ENCODE data around the gene GRID1.
A peak's percentile ranks its signal among the peaks of the same experiment; 100 is the strongest.
"Not testable (repeated sequence)": the region's sequence is repeated elsewhere in the genome, so short reads cannot be mapped to it uniquely, and the experiment has no call there.

Gene GRID1

DNA sequence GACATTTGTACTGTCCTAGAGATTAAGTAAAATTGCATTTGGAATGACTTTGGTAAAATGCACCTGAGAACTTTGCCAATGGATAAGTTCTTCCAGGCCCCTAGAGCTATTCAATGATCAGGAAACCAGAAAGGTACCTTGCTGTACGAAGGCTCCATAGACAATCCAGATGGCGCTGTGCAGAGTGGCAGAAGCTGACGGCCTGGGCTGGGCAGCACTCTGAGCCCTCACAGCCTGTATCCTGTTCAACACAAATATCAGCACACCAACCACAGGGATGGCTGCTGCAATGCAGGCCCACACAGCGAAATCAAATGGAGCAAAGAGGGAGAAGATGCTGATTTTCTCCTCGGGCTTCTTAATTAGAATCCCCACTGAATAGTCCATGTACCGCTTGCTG is 642.4 kb downstream of the GRID1 start:
- TF ChIP-seq, protein P1, sequence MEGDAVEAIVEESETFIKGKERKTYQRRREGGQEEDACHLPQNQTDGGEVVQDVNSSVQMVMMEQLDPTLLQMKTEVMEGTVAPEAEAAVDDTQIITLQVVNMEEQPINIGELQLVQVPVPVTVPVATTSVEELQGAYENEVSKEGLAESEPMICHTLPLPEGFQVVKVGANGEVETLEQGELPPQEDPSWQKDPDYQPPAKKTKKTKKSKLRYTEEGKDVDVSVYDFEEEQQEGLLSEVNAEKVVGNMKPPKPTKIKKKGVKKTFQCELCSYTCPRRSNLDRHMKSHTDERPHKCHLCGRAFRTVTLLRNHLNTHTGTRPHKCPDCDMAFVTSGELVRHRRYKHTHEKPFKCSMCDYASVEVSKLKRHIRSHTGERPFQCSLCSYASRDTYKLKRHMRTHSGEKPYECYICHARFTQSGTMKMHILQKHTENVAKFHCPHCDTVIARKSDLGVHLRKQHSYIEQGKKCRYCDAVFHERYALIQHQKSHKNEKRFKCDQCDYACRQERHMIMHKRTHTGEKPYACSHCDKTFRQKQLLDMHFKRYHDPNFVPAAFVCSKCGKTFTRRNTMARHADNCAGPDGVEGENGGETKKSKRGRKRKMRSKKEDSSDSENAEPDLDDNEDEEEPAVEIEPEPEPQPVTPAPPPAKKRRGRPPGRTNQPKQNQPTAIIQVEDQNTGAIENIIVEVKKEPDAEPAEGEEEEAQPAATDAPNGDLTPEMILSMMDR (IDR thresholded peaks at IDR 0.05; ENCODE audit: insufficient read depth, low read depth, low read length, missing control alignments) = no peak
- H3K4me3 ChIP-seq (ENCODE audit: low read length) = no peak overlapping the region
- DNase-seq (ENCODE audit: low read depth) = no peak

DNA sequence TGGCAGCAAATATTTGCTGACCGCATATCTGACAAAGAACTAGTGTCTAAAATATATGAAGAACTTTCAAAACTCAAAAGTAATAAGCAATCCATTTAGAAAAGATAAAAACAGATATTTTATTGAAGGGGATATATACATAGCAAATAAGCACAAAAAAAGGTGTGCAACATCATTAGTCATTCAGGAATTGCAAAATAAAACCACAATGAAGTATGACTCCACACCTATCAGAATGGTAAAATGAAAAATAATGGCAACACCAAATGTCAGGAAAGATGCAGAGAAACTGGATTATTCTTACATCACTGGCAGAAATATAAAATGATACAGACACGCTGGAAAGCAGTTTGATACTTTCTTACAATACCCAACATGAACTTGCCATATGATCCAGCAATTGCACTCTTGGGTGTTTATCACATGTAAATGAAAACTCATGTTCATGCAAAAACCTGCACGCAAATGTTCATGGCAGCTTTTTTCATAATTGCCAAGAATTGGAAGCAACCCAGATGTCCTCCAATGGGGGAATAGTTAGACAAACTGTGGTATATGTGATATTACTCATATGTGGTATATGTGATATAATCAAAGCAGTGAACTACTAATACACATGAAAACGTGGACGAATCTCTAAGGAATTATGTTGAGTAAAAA is 645.5 kb downstream of the GRID1 start:
- no peak overlapping the region for H3K4me3 ChIP-seq (ENCODE audit: low read length)
- TF ChIP-seq, protein P1 (IDR thresholded peaks at IDR 0.05; ENCODE audit: insufficient read depth, low read depth, low read length, missing control alignments) = no peak
- DNase-seq (ENCODE audit: low read depth) = peak; percentile 63

DNA sequence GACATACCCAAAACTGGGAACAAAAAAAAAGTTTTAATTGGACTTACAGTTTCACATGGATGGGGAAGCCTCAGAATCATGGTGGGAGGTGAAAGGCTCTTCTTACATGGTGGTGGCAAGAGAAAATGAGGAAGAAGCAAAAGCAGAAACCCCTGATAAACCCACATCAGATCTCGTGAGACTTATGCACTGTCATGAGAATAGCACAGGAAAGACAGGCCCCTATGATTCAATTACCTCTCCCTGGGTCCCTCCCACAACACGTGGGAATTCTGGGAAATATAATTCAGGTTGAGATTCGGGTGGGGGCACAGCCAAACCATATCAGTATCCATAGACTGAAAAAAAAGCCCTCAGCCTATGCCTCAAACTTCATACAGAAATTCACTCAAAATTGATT is 647.2 kb downstream of the GRID1 start:
- no peak overlapping the region for H3K4me3 ChIP-seq (ENCODE audit: low read length)
- TF ChIP-seq, protein P1 (IDR thresholded peaks at IDR 0.05; ENCODE audit: insufficient read depth, low read depth, low read length, missing control alignments) = no peak
- no peak for DNase-seq (ENCODE audit: low read depth)

DNA sequence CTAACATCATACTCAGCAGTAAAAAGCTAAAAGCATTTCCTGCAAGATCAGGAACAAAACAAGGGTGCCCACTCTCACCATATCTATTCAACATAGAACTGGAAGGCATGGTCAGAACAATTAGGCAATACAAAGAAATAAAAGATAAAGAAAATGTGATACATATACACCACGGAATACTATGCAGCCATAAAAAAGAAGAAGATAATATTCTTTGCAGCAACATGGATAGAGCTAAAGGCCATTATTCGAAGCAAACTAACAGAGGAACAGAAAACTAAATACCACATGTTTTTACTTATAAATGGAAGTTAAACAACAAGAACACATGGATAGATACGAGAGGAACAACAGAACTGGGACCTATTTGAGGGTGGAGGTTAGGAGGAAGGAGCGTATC is 652.7 kb downstream of the GRID1 start:
- TF ChIP-seq, protein P1 (IDR thresholded peaks at IDR 0.05; ENCODE audit: insufficient read depth, low read depth, low read length, missing control alignments) = no peak
- no peak overlapping the region for H3K4me3 ChIP-seq (ENCODE audit: low read length)
- no peak for DNase-seq (ENCODE audit: low read depth)

DNA sequence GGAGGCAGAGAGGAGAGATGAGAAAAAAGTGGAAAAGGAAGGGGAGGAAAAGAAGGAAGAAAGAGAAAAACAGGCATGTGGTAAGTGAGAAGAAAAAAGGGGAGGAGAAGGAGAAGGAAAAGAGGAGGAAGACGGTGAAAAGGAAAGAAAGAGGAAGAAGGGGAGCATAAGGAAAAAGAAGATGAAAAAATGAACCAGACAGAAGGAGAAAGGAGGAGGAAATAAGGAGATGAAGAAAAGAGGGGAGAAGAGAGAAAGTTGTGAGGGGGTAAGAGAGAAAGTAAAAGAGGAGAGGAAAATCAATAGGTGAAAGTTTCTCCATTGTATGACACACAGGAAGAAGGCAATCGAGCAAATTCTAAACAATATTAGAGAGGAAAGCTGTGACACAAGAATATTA is 663.8 kb downstream of the GRID1 start:
- TF ChIP-seq, protein P1 (IDR thresholded peaks at IDR 0.05; ENCODE audit: insufficient read depth, low read depth, low read length, missing control alignments) = no peak
- no peak for DNase-seq (ENCODE audit: low read depth)
- H3K4me3 ChIP-seq (ENCODE audit: low read length) = no peak overlapping the region

DNA sequence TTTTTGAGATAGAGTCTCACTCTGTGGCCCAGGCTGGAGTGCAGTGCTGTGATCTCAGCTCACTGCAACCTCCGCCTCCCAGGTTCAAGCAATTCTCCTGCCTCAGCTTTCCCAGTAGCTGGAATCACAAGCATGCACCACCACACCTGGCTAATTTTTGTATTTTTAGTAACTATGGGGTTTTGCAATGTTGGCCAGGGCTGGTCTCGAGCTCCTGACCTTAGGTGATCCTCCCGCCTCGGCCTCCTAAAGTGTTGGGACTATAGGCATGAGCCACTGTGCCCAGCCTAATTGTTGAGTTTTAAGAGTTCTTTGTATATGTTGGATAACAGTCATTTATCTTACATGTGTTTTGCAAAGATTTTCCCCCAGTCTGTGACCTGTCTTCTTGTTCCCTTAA is 667.5 kb downstream of the GRID1 start:
- not testable (repeated sequence) for H3K4me3 ChIP-seq (ENCODE audit: low read length); DNase-seq (ENCODE audit: low read depth)

DNA sequence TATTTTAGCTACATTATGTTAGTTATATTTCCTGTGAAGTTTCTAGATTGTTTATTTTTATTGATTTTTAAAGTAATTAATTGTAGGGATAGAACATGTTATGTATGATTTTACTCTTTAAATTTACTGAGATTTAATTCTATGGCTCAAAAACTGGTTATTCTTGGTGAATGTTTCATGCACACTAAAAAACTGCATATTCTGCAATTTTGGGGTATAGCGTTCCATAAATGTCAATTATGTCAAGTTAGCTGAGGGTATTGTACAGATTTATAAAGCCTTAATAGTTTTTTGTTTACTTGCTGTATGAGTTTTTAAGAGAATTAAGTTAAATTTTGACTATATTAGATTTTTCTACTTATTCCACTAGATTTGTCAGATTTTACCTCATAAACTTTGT is 669.7 kb downstream of the GRID1 start:
- DNase-seq (ENCODE audit: low read depth) = no peak
- no peak overlapping the region for H3K4me3 ChIP-seq (ENCODE audit: low read length)
- TF ChIP-seq, protein P1 (IDR thresholded peaks at IDR 0.05; ENCODE audit: insufficient read depth, low read depth, low read length, missing control alignments) = no peak
